Fibroblast of the aortic adventitia (primary cell): Measurements from ENCODE around the gene CAPN13. TPM values are rescaled to one million over a fixed set of nuclear protein-coding genes. Genes with fewer than 3 reads are reported as not detected.

ENCODE experiments used
- DNase-seq: peaks from one replicate; pipeline ENCODE4 v3.0.0-alpha.2; 2010; ENCODE audit warnings: low read depth
- H3K4me3 ChIP-seq: 2 replicates; pipeline ENCODE4 v1.5.1; 2011; ENCODE audit warnings: low read depth, mild to moderate bottlenecking, control low read depth, low read length, moderate library complexity
- total RNA-seq: library from RNA; depleted of rRNA; stranded (reverse); fragments of >200 nt; gene quantifications from 2 replicates; pipeline ENCODE4 v1.2.3, GENCODE V29; 2012; ENCODE audit warnings: low replicate concordance
- TF ChIP-seq, protein P1 (sequence below): IDR thresholded peaks from 2 replicates; pipeline ENCODE4 v1.5.1; 2011; ENCODE audit warnings: mild to moderate bottlenecking, low read length, control low read depth, inconsistent platforms; ENCODE audit not compliant: insufficient read depth

Gene CAPN13
- total RNA-seq, 1 donor, result not detected

- DNase-seq, result no peak
- H3K4me3 ChIP-seq, result no peak overlapping the region
- TF ChIP-seq, protein P1, sequence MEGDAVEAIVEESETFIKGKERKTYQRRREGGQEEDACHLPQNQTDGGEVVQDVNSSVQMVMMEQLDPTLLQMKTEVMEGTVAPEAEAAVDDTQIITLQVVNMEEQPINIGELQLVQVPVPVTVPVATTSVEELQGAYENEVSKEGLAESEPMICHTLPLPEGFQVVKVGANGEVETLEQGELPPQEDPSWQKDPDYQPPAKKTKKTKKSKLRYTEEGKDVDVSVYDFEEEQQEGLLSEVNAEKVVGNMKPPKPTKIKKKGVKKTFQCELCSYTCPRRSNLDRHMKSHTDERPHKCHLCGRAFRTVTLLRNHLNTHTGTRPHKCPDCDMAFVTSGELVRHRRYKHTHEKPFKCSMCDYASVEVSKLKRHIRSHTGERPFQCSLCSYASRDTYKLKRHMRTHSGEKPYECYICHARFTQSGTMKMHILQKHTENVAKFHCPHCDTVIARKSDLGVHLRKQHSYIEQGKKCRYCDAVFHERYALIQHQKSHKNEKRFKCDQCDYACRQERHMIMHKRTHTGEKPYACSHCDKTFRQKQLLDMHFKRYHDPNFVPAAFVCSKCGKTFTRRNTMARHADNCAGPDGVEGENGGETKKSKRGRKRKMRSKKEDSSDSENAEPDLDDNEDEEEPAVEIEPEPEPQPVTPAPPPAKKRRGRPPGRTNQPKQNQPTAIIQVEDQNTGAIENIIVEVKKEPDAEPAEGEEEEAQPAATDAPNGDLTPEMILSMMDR, result no peak
These were observed 92.2 kb downstream of the CAPN13 start for GRCh38 chr2:30714811-30715709.

- DNase-seq, result no peak
- TF ChIP-seq, protein P1, result no peak
- no peak overlapping the region for H3K4me3 ChIP-seq
These were observed 93.5 kb downstream of the CAPN13 start for GRCh38 chr2:30713698-30714097.

GRCh38 chr2:30711646-30712085 lies 95.6 kb downstream of the CAPN13 start:
- TF ChIP-seq, protein P1, result peak; percentile 100
- peak; percentile 92 for DNase-seq
- no peak overlapping the region for H3K4me3 ChIP-seq

DNA sequence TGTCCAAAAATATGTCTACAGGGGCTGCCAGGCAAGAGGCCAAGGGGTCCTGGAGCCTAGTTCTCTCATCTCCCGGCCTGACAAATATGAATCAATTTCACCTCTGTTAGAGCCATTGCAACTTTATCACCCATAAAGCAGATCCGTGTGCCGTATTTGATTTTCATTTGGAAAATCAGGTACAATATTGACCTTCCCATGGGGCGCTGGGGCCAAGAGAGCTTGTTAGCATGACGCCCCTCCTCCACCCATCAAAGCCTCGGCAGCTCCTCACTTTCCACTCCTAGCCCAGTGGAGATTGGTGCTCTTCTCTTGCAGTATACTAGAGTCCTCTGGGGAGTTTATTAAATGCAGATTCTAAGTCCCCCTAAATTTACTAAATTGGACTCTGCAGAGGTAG lies 96.8 kb downstream of the CAPN13 start:
- no peak for DNase-seq
- TF ChIP-seq, protein P1, result no peak
- H3K4me3 ChIP-seq, result no peak overlapping the region

DNA sequence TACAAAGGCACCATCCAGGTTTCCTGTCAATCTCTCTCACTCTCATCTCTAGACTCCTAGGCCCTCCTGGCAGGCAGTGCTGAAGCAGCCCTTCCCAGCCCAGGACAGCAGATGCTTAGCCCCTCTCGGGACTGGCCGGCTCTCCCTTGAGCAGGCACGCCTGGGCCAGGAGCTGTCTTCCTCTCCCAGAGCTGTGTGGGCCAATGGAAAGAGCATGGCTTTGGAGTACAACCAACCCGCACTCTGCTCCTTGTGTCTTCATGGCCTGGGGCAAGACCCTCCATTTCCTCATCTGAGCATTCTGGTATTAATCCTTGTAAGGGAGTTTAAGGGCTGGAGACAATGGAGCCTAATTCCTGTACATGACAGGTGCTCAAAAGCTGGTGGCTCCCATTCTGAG lies 97.2 kb downstream of the CAPN13 start:
- no peak for DNase-seq
- TF ChIP-seq, protein P1, result no peak
- H3K4me3 ChIP-seq, result no peak overlapping the region

DNA sequence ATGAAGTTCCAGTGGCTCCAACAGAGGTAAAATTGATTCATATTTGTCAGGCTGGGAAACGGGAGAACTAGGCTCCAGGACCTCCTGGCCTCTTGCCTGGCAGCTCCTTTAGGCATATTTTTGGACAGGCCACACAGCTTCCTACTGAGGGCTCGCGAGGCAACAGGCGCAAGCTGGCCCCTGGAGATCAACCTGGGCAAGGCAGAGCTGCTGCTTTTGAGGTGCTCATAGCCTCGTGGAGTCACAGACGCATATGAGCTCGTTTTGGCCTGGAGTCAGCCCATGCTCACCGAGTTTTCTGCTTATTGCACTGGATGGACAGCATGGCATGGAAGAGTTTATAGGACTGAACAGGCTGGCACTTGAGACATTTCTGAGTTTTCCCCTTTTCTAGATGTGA lies 97.7 kb downstream of the CAPN13 start:
- TF ChIP-seq, protein P1, result no peak
- no peak for DNase-seq
- H3K4me3 ChIP-seq, result no peak overlapping the region
